ENCODE measurements around the gene LENEP. TPM values are rescaled to one million over a fixed set of nuclear protein-coding genes. Genes with fewer than 3 reads are reported as not detected.
A peak's percentile ranks its signal among the peaks of the same experiment; 100 is the strongest.

The LENEP gene
- total RNA-seq, 1 donor from 2014 or later: not detected

GRCh38 chr1:154998201-154998780 is 4.9 kb downstream of the LENEP start:
- peak; percentile 51 for DNase-seq (ENCODE audit: low spot score)
- ATAC-seq: no peak

- ATAC-seq: no peak
- peak; percentile 68 for DNase-seq (ENCODE audit: low spot score)
These were observed 5.6 kb downstream of the LENEP start for GRCh38 chr1:154998818-154999570.

GRCh38 chr1:154999571-155000410 is 6.4 kb downstream of the LENEP start:
- no peak for ATAC-seq
- DNase-seq (ENCODE audit: low spot score): no peak

GRCh38 chr1:155000411-155000725 is 7.0 kb downstream of the LENEP start:
- DNase-seq (ENCODE audit: low spot score) (peak; percentile 72), ATAC-seq (no peak)

- peak; percentile 97 for DNase-seq (ENCODE audit: low spot score)
These were observed 7.5 kb downstream of the LENEP start for GRCh38 chr1:155000726-155001424.

GRCh38 chr1:155001425-155001674 is 8.0 kb downstream of the LENEP start:
- DNase-seq (ENCODE audit: low spot score): no peak
- ATAC-seq: no peak

More at GRCh38 chr1:155000726-155001424, 7.5 kb downstream of the LENEP start:
- ATAC-seq: peak; percentile 56

- ATAC-seq (peak; percentile 66), DNase-seq (ENCODE audit: low spot score) (peak; percentile 100)
These were observed 8.5 kb downstream of the LENEP start for GRCh38 chr1:155001675-155002463.

- DNase-seq (ENCODE audit: low spot score) (peak; percentile 63), ATAC-seq (peak; percentile 2)
These were observed 9.3 kb downstream of the LENEP start, which contains the start of gene ZBTB7B for GRCh38 chr1:155002464-155003226. TSS of gene ZBTB7B (plus strand) at chr1:155002802. CDS start at chr1:155014661, 11,859 bp downstream.

GRCh38 chr1:155003227-155003765 is 9.9 kb downstream of the LENEP start:
- no peak for ATAC-seq
- peak; percentile 59 for DNase-seq (ENCODE audit: low spot score)

- peak; percentile 21 for ATAC-seq
- peak; percentile 90 for DNase-seq (ENCODE audit: low spot score)
These were observed 10.5 kb downstream of the LENEP start for GRCh38 chr1:155003766-155004351.

GRCh38 chr1:155004352-155005075 is 11.1 kb downstream of the LENEP start:
- no peak for DNase-seq (ENCODE audit: low spot score)

GRCh38 chr1:155005076-155006011 is 12.0 kb downstream of the LENEP start:
- DNase-seq (ENCODE audit: low spot score) (peak; percentile 92), ATAC-seq (peak; percentile 44)

More at GRCh38 chr1:155004352-155005075, 11.1 kb downstream of the LENEP start:
- no peak for ATAC-seq

GRCh38 chr1:155006601-155007101 is 13.3 kb downstream of the LENEP start:
- ATAC-seq (no peak), DNase-seq (ENCODE audit: low spot score) (no peak)

- peak; percentile 32 for ATAC-seq
- peak; percentile 85 for DNase-seq (ENCODE audit: low spot score)
These were observed 14.0 kb downstream of the LENEP start for GRCh38 chr1:155007251-155007828.

GRCh38 chr1:155008015-155008941 is 14.9 kb downstream of the LENEP start:
- DNase-seq (ENCODE audit: low spot score): peak; percentile 59
- ATAC-seq: no peak

All from left lobe of liver (tissue), 2 donors.